A549 (cell line): ENCODE measurements around the gene INTS4. TPM values are rescaled to one million over a fixed set of nuclear protein-coding genes. Genes with fewer than 3 reads are reported as not detected.

Source experiments
- ATAC-seq, 2 experiments: fragments of 200-7000 bp in 1 of 2; fragments of >200 bp in 1 of 2; cut with Nextera tagmentation in 1 of 2; cut with Tn5 transposase in 1 of 2; 3 replicates each; pipeline versions ENCODE4 v1.8.0 to v1.9.1; 2018 to 2020; ENCODE audit warnings: mild to moderate bottlenecking in 1 of 2, moderate library complexity in 1 of 2
- CTCF ChIA-PET: fragments of 300-600 bp; sonication (Branson Sonifier 250); formaldehyde crosslinking; extraction: SDS; loops from one replicate; lab custom pipeline; 2021; ENCODE audit warnings: antibody characterized with exemption, inconsistent platforms; lab: Yijun Ruan, JAX
- POLR2A ChIA-PET: fragments of 350-600 bp; formaldehyde crosslinking; extraction: SDS; loops from one replicate; lab custom pipeline; 2021; ENCODE audit warnings: antibody characterized with exemption, inconsistent platforms; lab: Yijun Ruan, JAX
- DNase-seq, 2 experiments: peaks; one replicate each; pipeline versions ENCODE4 v3.0.0 to v3.0.0-alpha.2; 2011 to 2016; ENCODE audit warnings: low read depth in 1 of 2, low spot score in 1 of 2
- FAIRE-seq: peaks from 2 replicates; lab custom pipeline; 2011; peaks lifted over from hg19 to GRCh38; lab: Jason Lieb, UNC
- H3K27ac ChIP-seq, 2 experiments: fragments of >200 bp; sonication (Bioruptor Twin); formaldehyde crosslinking; 3 replicates each; pipeline ENCODE4 v1.5.1; 2016 to 2017
- H3K4me1 ChIP-seq: fragments of >200 bp; sonication (Bioruptor Twin); formaldehyde crosslinking; 3 replicates; pipeline ENCODE4 v1.6.1; 2016
- H3K4me2 ChIP-seq: fragments of >200 bp; sonication (Bioruptor Twin); formaldehyde crosslinking; 3 replicates; pipeline ENCODE4 v1.6.1; 2016
- H3K4me3 ChIP-seq: fragments of >200 bp; sonication (Bioruptor Twin); formaldehyde crosslinking; 3 replicates; pipeline ENCODE4 v1.5.1; 2016
- H3K9me3 ChIP-seq: fragments of >200 bp; sonication (Bioruptor Twin); formaldehyde crosslinking; 3 replicates; pipeline ENCODE4 v1.6.1; 2016
- BHLHE40 ChIP-seq: IDR thresholded peaks from 2 replicates; pipeline ENCODE4 v1.6.1; 2012; ENCODE audit warnings: low read depth, low read length, inconsistent platforms
- CBX8 ChIP-seq: fragments of 200-600 bp; sonication (generic); IDR thresholded peaks from 2 replicates; pipeline ENCODE4 v1.6.1; 2016
- CHD4 ChIP-seq: fragments of 200-600 bp; sonication (generic); IDR thresholded peaks from 2 replicates; pipeline ENCODE4 v1.6.1; 2016; ENCODE audit warnings: antibody characterized with exemption, mild to moderate bottlenecking, borderline replicate concordance
- CTCF ChIP-seq: fragments of >200 bp; sonication (Bioruptor Twin); formaldehyde crosslinking; IDR thresholded peaks from 3 replicates; pipeline ENCODE4 v1.5.1; 2016
- EHF ChIP-seq: fragments of 250-450 bp; sonication (Bioruptor Pico); IDR thresholded peaks from 2 replicates; pipeline ENCODE4 v1.5.0; 2020; ENCODE audit warnings: mild to moderate bottlenecking
- EHMT2 ChIP-seq: fragments of 200-600 bp; sonication (generic); IDR thresholded peaks from 2 replicates; pipeline ENCODE4 v1.6.1; 2016; ENCODE audit warnings: antibody characterized with exemption, low read depth, mild to moderate bottlenecking, moderate library complexity
- ESRRA ChIP-seq: fragments of 150-350 bp; IDR thresholded peaks from 2 replicates; pipeline ENCODE4 v1.6.1; 2014; ENCODE audit warnings: mild to moderate bottlenecking, low read length, borderline replicate concordance
- FOSB ChIP-seq: fragments of 250-450 bp; sonication (Bioruptor Pico); IDR thresholded peaks from 2 replicates; pipeline ENCODE4 v1.5.0; 2020; ENCODE audit warnings: mild to moderate bottlenecking, moderate library complexity
- FOSL2 ChIP-seq, 2 experiments: fragments of 450-650 bp in 1 of 2; fragments of >200 bp in 1 of 2; sonication (Bioruptor Twin) in 1 of 2; formaldehyde crosslinking; IDR thresholded peaks; 2 replicates each; pipeline versions ENCODE4 v1.5.0 to v1.6.1; 2016 to 2020; ENCODE audit warnings: mild to moderate bottlenecking in 1 of 2, moderate library complexity in 1 of 2
- FOXS1 ChIP-seq: fragments of 250-450 bp; sonication (Bioruptor Pico); IDR thresholded peaks from 2 replicates; pipeline ENCODE4 v1.5.0; 2020; ENCODE audit warnings: mild to moderate bottlenecking, moderate library complexity
- HDAC2 ChIP-seq: fragments of 200-600 bp; sonication (generic); IDR thresholded peaks from 2 replicates; pipeline ENCODE4 v1.6.1; 2016
- HES2 ChIP-seq: fragments of >200 bp; sonication (Bioruptor Twin); formaldehyde crosslinking; IDR thresholded peaks from 2 replicates; pipeline ENCODE4 v1.6.1; 2016
- HEYL ChIP-seq: fragments of 250-450 bp; sonication (Bioruptor Pico); IDR thresholded peaks from 2 replicates; pipeline ENCODE4 v1.8.0; 2021; ENCODE audit warnings: mild to moderate bottlenecking, moderate library complexity
- HMGXB4 ChIP-seq: fragments of 250-450 bp; sonication (Bioruptor Pico); IDR thresholded peaks from 2 replicates; pipeline ENCODE4 v1.5.0; 2021; ENCODE audit warnings: mild to moderate bottlenecking, moderate library complexity, borderline replicate concordance
- HOXA7 ChIP-seq: fragments of 250-450 bp; sonication (Bioruptor Pico); IDR thresholded peaks from 2 replicates; pipeline ENCODE4 v1.5.0; 2020; ENCODE audit warnings: mild to moderate bottlenecking, moderate library complexity
- HOXB5 ChIP-seq: fragments of 250-450 bp; sonication (Bioruptor Pico); IDR thresholded peaks from 2 replicates; pipeline ENCODE4 v1.5.0; 2020; ENCODE audit warnings: mild to moderate bottlenecking, moderate library complexity
- JUNB ChIP-seq: fragments of >200 bp; sonication (Bioruptor Twin); formaldehyde crosslinking; IDR thresholded peaks from 2 replicates; pipeline ENCODE4 v1.6.1; 2016
- KDM1A ChIP-seq: fragments of 200-600 bp; sonication (generic); IDR thresholded peaks from 2 replicates; pipeline ENCODE4 v1.6.1; 2016; ENCODE audit warnings: low read depth, mild to moderate bottlenecking
- KDM5A ChIP-seq: fragments of 200-600 bp; sonication (generic); IDR thresholded peaks from 2 replicates; pipeline ENCODE4 v1.6.1; 2016; ENCODE audit warnings: antibody characterized with exemption, mild to moderate bottlenecking
- MAFK ChIP-seq: fragments of 450-650 bp; IDR thresholded peaks from 2 replicates; pipeline ENCODE4 v1.6.1; 2014; ENCODE audit not compliant: partially characterized antibody
- MAZ ChIP-seq: fragments of 150-350 bp; IDR thresholded peaks from 2 replicates; pipeline ENCODE4 v1.6.1; 2014; ENCODE audit warnings: antibody characterized with exemption, low read depth, low read length, borderline replicate concordance
- NFE2L2 ChIP-seq: fragments of 150-350 bp; conservative IDR thresholded peaks from 2 replicates; pipeline ENCODE4 v1.6.1; 2014; ENCODE audit warnings: low read length
- NR3C1 ChIP-seq: fragments of >200 bp; sonication (Bioruptor Twin); formaldehyde crosslinking; IDR thresholded peaks from 3 replicates; pipeline ENCODE4 v1.6.1; 2017
- PHF8 ChIP-seq: fragments of 200-600 bp; sonication (generic); IDR thresholded peaks from 2 replicates; pipeline ENCODE4 v1.6.1; 2016; ENCODE audit warnings: low read depth, mild to moderate bottlenecking, antibody characterized with exemption, moderate library complexity, borderline replicate concordance
- POLR2A ChIP-seq: IDR thresholded peaks from 2 replicates; pipeline ENCODE4 v1.6.1; 2012; ENCODE audit warnings: mild to moderate bottlenecking, low read length
- RARB ChIP-seq: fragments of 250-450 bp; sonication (Bioruptor Pico); IDR thresholded peaks from 2 replicates; pipeline ENCODE4 v1.8.0; 2021; ENCODE audit warnings: mild to moderate bottlenecking, moderate library complexity
- SMC3 ChIP-seq: fragments of >200 bp; sonication (Bioruptor Twin); formaldehyde crosslinking; IDR thresholded peaks from 3 replicates; pipeline ENCODE4 v1.6.1; 2018; ENCODE audit warnings: inconsistent platforms
- SREBF2 ChIP-seq: fragments of 450-650 bp; IDR thresholded peaks from 2 replicates; pipeline ENCODE4 v1.6.1; 2014; ENCODE audit warnings: mild to moderate bottlenecking, moderate library complexity
- TP53 ChIP-seq: fragments of 250-450 bp; sonication (Bioruptor Pico); IDR thresholded peaks from 2 replicates; pipeline ENCODE4 v1.5.0; 2021; ENCODE audit warnings: mild to moderate bottlenecking, moderate library complexity
- ZFP36 ChIP-seq: fragments of 450-650 bp; IDR thresholded peaks from 2 replicates; pipeline ENCODE4 v1.6.1; 2014; ENCODE audit warnings: borderline replicate concordance; ENCODE audit not compliant: partially characterized antibody
- ZNF302 ChIP-seq: fragments of 250-450 bp; sonication (Bioruptor Pico); IDR thresholded peaks from 2 replicates; pipeline ENCODE4 v1.9.0; 2021; ENCODE audit warnings: inconsistent platforms, mild to moderate bottlenecking, moderate library complexity
- ZSCAN20 ChIP-seq: fragments of 250-450 bp; sonication (Bioruptor Pico); IDR thresholded peaks from 2 replicates; pipeline ENCODE4 v1.8.0; 2022; ENCODE audit warnings: mild to moderate bottlenecking, moderate library complexity
- WGBS: methylation state at CpG from one replicate; pipeline ENCODE4 v1.1.6; 2017; ENCODE audit errors: missing lambda C conversion rate; 5-methylcytosine and 5-hydroxymethylcytosine counted together
- polyA minus RNA-seq: library from RNA; depleted of rRNA, polyadenylated mRNA; stranded (reverse); fragments of >200 nt; gene quantifications from 2 replicates; pipeline ENCODE4 v1.2.3, GENCODE V29; 2011; rRNA and poly(A)+ RNA removed
- polyA plus RNA-seq, 4 experiments: library from polyadenylated mRNA; depleted of rRNA in 3 of 4; stranded (reverse); fragments of >200 nt; fragmentation: RNase III in 1 of 4; extraction: RNeasy Plus Mini Kit Qiagen cat#74134 plus additional on column Dnase treatment in 1 of 4; gene quantifications; 2 replicates in 3 of 4; 3 replicates in 1 of 4; pipeline ENCODE4 v1.2.3, GENCODE V29; 2011 to 2017
- TF ChIP-seq, protein P1 (sequence below): fragments of 250-450 bp; sonication (Bioruptor Pico); IDR thresholded peaks from 2 replicates; pipeline ENCODE4 v1.5.0; 2020; ENCODE audit warnings: low read depth, mild to moderate bottlenecking, moderate library complexity
- TF ChIP-seq, protein P2 (sequence below): IDR thresholded peaks from 2 replicates; pipeline ENCODE4 v1.6.1; 2012
- TF ChIP-seq, protein P3 (sequence below): IDR thresholded peaks from 2 replicates; pipeline ENCODE4 v1.6.1; 2012; ENCODE audit warnings: low read depth, borderline replicate concordance

Gene INTS4
- polyA plus RNA-seq (2011; rRNA removed) (35.3 and 39.4 TPM in 2 replicates), polyA plus RNA-seq (2017; fragmentation: RNase III; extraction: RNeasy Plus Mini Kit Qiagen cat#74134 plus additional on column Dnase treatment) (20.2 to 23.2 TPM (median 22.0 TPM) in 3 replicates), polyA minus RNA-seq (47.0 and 55.2 TPM in 2 replicates)
- polyA plus RNA-seq (2012; cell fraction: cytosol; rRNA removed) = 18.4 and 18.7 TPM in 2 replicates
- polyA plus RNA-seq (2012; cell fraction: nucleus; rRNA removed) = 50.0 and 56.8 TPM in 2 replicates

DNA sequence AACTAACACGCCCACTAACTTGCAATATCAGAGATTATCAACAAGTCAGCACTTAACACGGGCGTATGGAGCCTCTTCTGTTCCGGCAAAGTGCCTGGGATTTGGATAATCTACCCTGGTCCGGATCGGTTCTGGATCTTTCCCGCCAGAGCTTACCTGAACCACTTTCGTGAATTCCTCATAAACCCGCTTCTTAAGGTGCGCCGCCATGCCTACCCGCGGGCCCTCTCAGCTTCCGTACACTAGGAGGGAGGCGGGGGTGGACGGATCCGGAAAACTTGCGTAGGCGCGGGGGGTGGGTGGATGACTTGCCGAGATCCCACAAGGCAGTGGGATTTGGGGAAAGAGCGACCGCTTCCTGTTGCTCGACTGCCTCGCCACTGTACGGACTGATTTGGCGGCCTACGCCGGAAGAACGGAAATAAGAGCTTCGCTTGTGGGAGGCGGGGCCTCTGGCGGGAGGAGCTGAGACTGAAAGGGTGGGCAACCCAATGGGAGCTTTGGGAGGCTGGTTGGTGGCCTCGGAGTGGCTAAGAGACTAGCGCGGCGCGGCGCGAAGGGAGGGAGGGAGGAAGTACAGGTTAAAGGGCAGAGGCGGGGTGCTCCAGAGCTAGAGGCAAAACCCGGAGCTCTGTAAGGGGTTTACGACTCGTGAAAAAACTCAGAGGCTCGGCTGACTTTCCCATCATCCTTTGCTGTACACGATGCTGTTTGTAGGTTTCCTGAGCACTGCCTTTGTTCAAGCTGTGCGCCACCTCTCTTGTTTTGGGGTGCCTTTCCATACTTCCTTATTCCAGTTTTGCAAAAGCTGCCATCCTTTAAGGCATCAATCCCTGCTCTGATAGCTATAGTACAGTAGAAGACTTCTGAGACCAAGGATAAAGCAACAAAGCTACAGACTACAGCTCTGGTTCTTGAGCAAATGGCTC is at the start of gene INTS4:
Gene INTS4 (minus strand): TSS at position 235 of the 929 bp plus-strand sequence. CDS start 25 bp downstream, at position 210.
- ChIA-PET CTCF (interaction anchor here (0.6 to 1.8 kb wide), 9 partner anchors 9 to 221 kb away, joined by 3 to 7 read pairs (median 4); no protein-coding TSS in a partner anchor), POLR2A (interaction anchor here (0.6 to 1.8 kb wide), 23 partner anchors 10 to 580 kb away, joined by 3 to 18 read pairs (median 4); partner anchors contain the start of genes ALG8, CLNS1A and NARS2)
- ATAC-seq (peak; percentile 99), FAIRE-seq (no peak), DNase-seq (peak; percentile 95 to 100)
- Histone ChIP-seq H3K9me3 (no peaks in the 10 kb centered on the region), H3K4me1 (peaks cover 13% of the 10 kb centered on the region), H3K4me3 (peak within 1 kb of the TSS; percentile 71), H3K4me2 (peak within 1 kb of the TSS; percentile 89), H3K27ac (peak within 1 kb of the TSS; percentile 82 to 87)
- 1% methylated on average over 45 of the region's 47 CpGs for WGBS
- TF ChIP-seq BHLHE40 = no peak
- no peak for TF ChIP-seq FOSL2 (IDR thresholded peaks at IDR 0.05)
- 0 out of 2 replicates have a peak, but pooled peaks have one; percentile 22 for TF ChIP-seq FOSL2 (CRISPR knock-in tag; IDR thresholded peaks at IDR 0.05)
- TF ChIP-seq CBX8 = no peak
- TF ChIP-seq CHD4 = no peak
- TF ChIP-seq NR3C1 = no peak
- no peak for TF ChIP-seq FOSB (CRISPR knock-in tag)
- peak; percentile 75 for TF ChIP-seq POLR2A
- no peak for TF ChIP-seq EHMT2
- TF ChIP-seq MAFK = no peak
- TF ChIP-seq, protein P1, sequence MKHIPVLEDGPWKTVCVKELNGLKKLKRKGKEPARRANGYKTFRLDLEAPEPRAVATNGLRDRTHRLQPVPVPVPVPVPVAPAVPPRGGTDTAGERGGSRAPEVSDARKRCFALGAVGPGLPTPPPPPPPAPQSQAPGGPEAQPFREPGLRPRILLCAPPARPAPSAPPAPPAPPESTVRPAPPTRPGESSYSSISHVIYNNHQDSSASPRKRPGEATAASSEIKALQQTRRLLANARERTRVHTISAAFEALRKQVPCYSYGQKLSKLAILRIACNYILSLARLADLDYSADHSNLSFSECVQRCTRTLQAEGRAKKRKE (CRISPR knock-in tag) = peak; percentile 81; the same call in 1 of the 2 replicates
- TF ChIP-seq JUNB = no peak
- TF ChIP-seq RARB (CRISPR knock-in tag) = no peak
- no peak for TF ChIP-seq ESRRA
- TF ChIP-seq FOXS1 = no peak
- TF ChIP-seq HDAC2 = no peak
- TF ChIP-seq SMC3 = peak; percentile 15; the same call in 1 of the 3 replicates
- peak; percentile 77 for TF ChIP-seq PHF8
- TF ChIP-seq, protein P2, sequence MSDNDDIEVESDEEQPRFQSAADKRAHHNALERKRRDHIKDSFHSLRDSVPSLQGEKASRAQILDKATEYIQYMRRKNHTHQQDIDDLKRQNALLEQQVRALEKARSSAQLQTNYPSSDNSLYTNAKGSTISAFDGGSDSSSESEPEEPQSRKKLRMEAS = peak; percentile 82
- no peak for TF ChIP-seq HOXA7
- peak; percentile 63 for TF ChIP-seq KDM5A
- TF ChIP-seq HEYL = no peak
- TF ChIP-seq NFE2L2 = no peak
- TF ChIP-seq HMGXB4 = no peak
- no peak for TF ChIP-seq TP53 (CRISPR knock-in tag)
- peak; percentile 62; the same call in 1 of the 2 replicates for TF ChIP-seq MAZ
- no peak for TF ChIP-seq SREBF2
- no peak for TF ChIP-seq ZNF302
- TF ChIP-seq, protein P3, sequence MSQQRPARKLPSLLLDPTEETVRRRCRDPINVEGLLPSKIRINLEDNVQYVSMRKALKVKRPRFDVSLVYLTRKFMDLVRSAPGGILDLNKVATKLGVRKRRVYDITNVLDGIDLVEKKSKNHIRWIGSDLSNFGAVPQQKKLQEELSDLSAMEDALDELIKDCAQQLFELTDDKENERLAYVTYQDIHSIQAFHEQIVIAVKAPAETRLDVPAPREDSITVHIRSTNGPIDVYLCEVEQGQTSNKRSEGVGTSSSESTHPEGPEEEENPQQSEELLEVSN = peak; percentile 38; the same call in 1 of the 2 replicates
- TF ChIP-seq KDM1A = no peak
- TF ChIP-seq CTCF = no peak
- no peak for TF ChIP-seq HES2
- TF ChIP-seq ZSCAN20 = no peak
- no peak for TF ChIP-seq EHF (CRISPR knock-in tag)
- no peak for TF ChIP-seq ZFP36
- TF ChIP-seq HOXB5 = peak; percentile 71; the same call in 1 of the 2 replicates
